H1 (cell line): ENCODE measurements around the gene PARS2. TPM values are rescaled to one million over a fixed set of nuclear protein-coding genes. Genes with fewer than 3 reads are reported as not detected.

Experiments used
- CTCF ChIA-PET: fragments of 300-600 bp; sonication (Branson Sonifier 250); formaldehyde crosslinking; loops from one replicate; lab custom pipeline; 2021; ENCODE audit not compliant: partially characterized antibody; lab: Charles Lee
- POLR2A ChIA-PET: fragments of 300-600 bp; sonication (Branson Sonifier 250); formaldehyde crosslinking; loops from one replicate; lab custom pipeline; 2021; ENCODE audit warnings: inconsistent platforms; ENCODE audit not compliant: partially characterized antibody; lab: Charles Lee
- DNase-seq, 2 experiments: peaks; one replicate each; pipeline versions ENCODE4 v3.0.0 to v3.0.0-alpha.2; 2010 to 2022; ENCODE audit warnings: low spot score in 2 of 2, low read depth in 1 of 2, mixed read lengths in 1 of 2
- FAIRE-seq: peaks from 2 replicates; lab custom pipeline; 2011; peaks lifted over from hg19 to GRCh38; lab: Jason Lieb, UNC
- H2AFZ ChIP-seq: 2 replicates; pipeline ENCODE4 v1.8.1; 2012; ENCODE audit warnings: low read length, inconsistent platforms
- H2AK5ac ChIP-seq: 2 replicates; pipeline ENCODE4 v1.6.1; 2013; ENCODE audit warnings: low read depth, low read length
- H2BK120ac ChIP-seq: replicated peaks from 2 replicates; pipeline ENCODE3; 2013; ENCODE audit warnings: low read depth, low read length, inconsistent platforms
- H2BK12ac ChIP-seq: 2 replicates; pipeline ENCODE4 v1.6.1; 2013; ENCODE audit warnings: low read depth, low read length
- H2BK15ac ChIP-seq: 2 replicates; pipeline ENCODE4 v1.6.1; 2013; ENCODE audit warnings: low read length
- H2BK20ac ChIP-seq: 2 replicates; pipeline ENCODE4 v1.6.1; 2013; ENCODE audit warnings: low read length
- H2BK5ac ChIP-seq: 2 replicates; pipeline ENCODE4 v1.6.1; 2013; ENCODE audit warnings: low read depth, low read length
- H3K14ac ChIP-seq: 2 replicates; pipeline ENCODE4 v1.6.1; 2013; ENCODE audit warnings: inconsistent platforms; ENCODE audit not compliant: insufficient read length
- H3K18ac ChIP-seq: 2 replicates; pipeline ENCODE4 v1.6.1; 2013; ENCODE audit warnings: low read length; ENCODE audit errors: extremely low read depth
- H3K23ac ChIP-seq: 2 replicates; pipeline ENCODE4 v1.6.1; 2013; ENCODE audit warnings: inconsistent platforms; ENCODE audit not compliant: insufficient read length
- H3K23me2 ChIP-seq: 2 replicates; pipeline ENCODE4 v1.6.1; 2013; ENCODE audit warnings: low read depth, low read length
- H3K27ac ChIP-seq: 2 replicates; pipeline ENCODE4 v1.6.1; 2011; ENCODE audit warnings: low read depth, low read length, inconsistent platforms
- H3K27me3 ChIP-seq, 4 experiments: replicated peaks in 1 of 4; 1 replicate in 1 of 4; 2 replicates in 3 of 4; pipeline versions ENCODE4 v1.6.1 to v1.8.1; 2011 to 2013; ENCODE audit warnings: low read length in 3 of 4, mild to moderate bottlenecking in 3 of 4, inconsistent platforms in 2 of 4, mixed read lengths in 2 of 4, moderate library complexity in 1 of 4; ENCODE audit not compliant: control insufficient read depth in 3 of 4, insufficient read depth in 3 of 4; ENCODE audit errors: extremely low read depth in 1 of 4
- H3K36me3 ChIP-seq, 4 experiments: 2 replicates each; pipeline versions ENCODE4 v1.6.1 to v1.8.1; 2011 to 2013; ENCODE audit warnings: mild to moderate bottlenecking in 4 of 4, low read length in 3 of 4, moderate library complexity in 2 of 4, control low read depth in 1 of 4, inconsistent platforms in 1 of 4; ENCODE audit not compliant: insufficient read depth in 4 of 4, control insufficient read depth in 2 of 4
- H3K4ac ChIP-seq: replicated peaks from 2 replicates; pipeline ENCODE3; 2013; ENCODE audit warnings: low read length, low read depth, mixed read lengths, inconsistent platforms; ENCODE audit not compliant: insufficient read length
- H3K4me1 ChIP-seq, 4 experiments: replicated peaks in 1 of 4; 1 replicate in 1 of 4; 2 replicates in 3 of 4; pipeline versions ENCODE4 v1.6.1 to v1.8.1; 2011 to 2013; ENCODE audit warnings: low read length in 3 of 4, inconsistent platforms in 2 of 4, mixed read lengths in 1 of 4; ENCODE audit not compliant: insufficient read depth in 4 of 4, control insufficient read depth in 3 of 4
- H3K4me2 ChIP-seq, 2 experiments: 2 replicates each; pipeline versions ENCODE4 v1.6.1 to v1.8.1; 2011 to 2013; ENCODE audit warnings: low read depth in 2 of 2, low read length in 2 of 2, control low read depth in 1 of 2, inconsistent platforms in 1 of 2, mild to moderate bottlenecking in 1 of 2; ENCODE audit not compliant: insufficient read depth in 1 of 2
- H3K4me3 ChIP-seq, 4 experiments: fragments of 200-600, 300-600 bp in 1 of 4; sonication (generic), shearing (Covaris generic), sonication (Bioruptor Twin) in 1 of 4; 2 replicates each; pipeline versions ENCODE4 v1.5.1 to v1.8.1; 2011 to 2016; ENCODE audit warnings: low read length in 4 of 4, low read depth in 3 of 4, control low read depth in 2 of 4, inconsistent platforms in 2 of 4, mild to moderate bottlenecking in 2 of 4, mixed read lengths in 1 of 4, moderate library complexity in 1 of 4; ENCODE audit not compliant: insufficient read depth in 2 of 4; ENCODE audit errors: extremely low read depth in 1 of 4
- H3K56ac ChIP-seq: replicated peaks from 2 replicates; pipeline ENCODE3; 2013; ENCODE audit warnings: low read depth, mild to moderate bottlenecking, mixed read lengths, low read length, inconsistent platforms; ENCODE audit not compliant: insufficient read length
- H3K79me1 ChIP-seq: 2 replicates; pipeline ENCODE4 v1.6.1; 2013; ENCODE audit warnings: low read depth, low read length, control low read depth
- H3K79me2 ChIP-seq, 2 experiments: 2 replicates each; pipeline versions ENCODE4 v1.6.1 to v1.8.1; 2012 to 2013; ENCODE audit warnings: low read length in 2 of 2, mild to moderate bottlenecking in 2 of 2, inconsistent platforms in 1 of 2; ENCODE audit not compliant: insufficient read depth in 2 of 2, control insufficient read depth in 1 of 2
- H3K9ac ChIP-seq, 4 experiments: replicated peaks in 1 of 4; 1 replicate in 1 of 4; 2 replicates in 3 of 4; pipeline versions ENCODE4 v1.6.1 to v1.8.1; 2011 to 2013; ENCODE audit warnings: low read depth in 3 of 4, low read length in 3 of 4, control low read depth in 2 of 4, mild to moderate bottlenecking in 2 of 4, moderate library complexity in 2 of 4, inconsistent platforms in 1 of 4; ENCODE audit errors: extremely low read depth in 1 of 4
- H3K9me3 ChIP-seq, 2 experiments: 2 replicates each; pipeline versions ENCODE4 v1.6.1 to v1.8.1; 2012 to 2013; ENCODE audit warnings: mild to moderate bottlenecking in 2 of 2, moderate library complexity in 2 of 2, control low read depth in 1 of 2, inconsistent platforms in 1 of 2, low read depth in 1 of 2, low read length in 1 of 2, mixed read lengths in 1 of 2; ENCODE audit not compliant: insufficient read depth in 2 of 2
- H4K20me1 ChIP-seq, 2 experiments: replicated peaks in 1 of 2; 2 replicates each; pipeline versions ENCODE3 to v1.8.1; 2011 to 2013; ENCODE audit warnings: inconsistent platforms in 2 of 2, low read length in 2 of 2, mild to moderate bottlenecking in 1 of 2; ENCODE audit not compliant: insufficient read depth in 2 of 2, control insufficient read depth in 1 of 2
- H4K5ac ChIP-seq: 2 replicates; pipeline ENCODE4 v1.6.1; 2013; ENCODE audit warnings: low read length, low read depth, mixed read lengths, inconsistent platforms; ENCODE audit not compliant: insufficient read length
- H4K8ac ChIP-seq: 2 replicates; pipeline ENCODE4 v1.8.0; 2013; ENCODE audit warnings: mild to moderate bottlenecking, moderate library complexity, low read length, inconsistent platforms; ENCODE audit not compliant: insufficient read depth; ENCODE audit errors: extremely low read depth
- H4K91ac ChIP-seq: replicated peaks from 2 replicates; pipeline ENCODE3; 2013; ENCODE audit warnings: low read length, mixed read lengths, inconsistent platforms; ENCODE audit not compliant: insufficient read length
- CREB1 ChIP-seq: IDR thresholded peaks from 2 replicates; pipeline ENCODE4 v1.6.1; 2012; ENCODE audit warnings: inconsistent platforms
- EZH2 ChIP-seq: fragments of 200-600 bp; sonication (generic); IDR thresholded peaks from 2 replicates; pipeline ENCODE4 v1.7.1; 2012; ENCODE audit warnings: low read depth, mild to moderate bottlenecking, moderate library complexity, low read length, inconsistent platforms; ENCODE audit not compliant: severe bottlenecking
- GABPA ChIP-seq: IDR thresholded peaks from 2 replicates; pipeline ENCODE4 v1.6.1; 2011; ENCODE audit warnings: mild to moderate bottlenecking, low read length, moderate library complexity, borderline replicate concordance; ENCODE audit not compliant: insufficient read depth
- HDAC6 ChIP-seq: IDR thresholded peaks from one replicate; pipeline ENCODE4 v1.7.1; 2012; ENCODE audit warnings: low read depth, mild to moderate bottlenecking, inconsistent platforms, low read length, moderate library complexity
- KDM1A ChIP-seq: fragments of 200-600, 300-600 bp; sonication (generic); IDR thresholded peaks from 2 replicates; pipeline ENCODE4 v1.7.1; 2016; ENCODE audit warnings: mild to moderate bottlenecking, low read length, borderline replicate concordance
- PHF8 ChIP-seq: fragments of 200-600 bp; sonication (generic); conservative IDR thresholded peaks from 2 replicates; pipeline ENCODE4 v1.7.1; 2012; ENCODE audit warnings: low read depth, mild to moderate bottlenecking, inconsistent platforms, low read length, moderate library complexity
- RXRA ChIP-seq: IDR thresholded peaks from 2 replicates; pipeline ENCODE4 v1.6.1; 2011; ENCODE audit warnings: low read depth, mild to moderate bottlenecking, low read length, moderate library complexity; ENCODE audit not compliant: insufficient read depth
- TEAD4 ChIP-seq: IDR thresholded peaks from 2 replicates; pipeline ENCODE4 v1.6.1; 2012; ENCODE audit warnings: low read depth, low read length, inconsistent platforms, mixed read lengths
- WGBS, 2 experiments: shearing (Covaris generic) in 1 of 2; methylation state at CpG; one replicate each; pipeline versions ENCODE4 v1.1.6 to v1.1.7; 2013 to 2015; ENCODE audit warnings: low lambda C conversion rate in 2 of 2, mixed read lengths in 2 of 2, inconsistent platforms in 1 of 2, low coverage in 1 of 2, missing lambda C conversion rate in 1 of 2; ENCODE audit not compliant: insufficient replicate concordance in 2 of 2, insufficient coverage in 1 of 2, insufficient read length in 1 of 2; ENCODE audit errors: extremely low coverage in 1 of 2, missing lambda C conversion rate in 1 of 2; 5-methylcytosine and 5-hydroxymethylcytosine counted together
- polyA plus RNA-seq, 7 experiments: library from polyadenylated mRNA; depleted of rRNA in 3 of 7; stranded (reverse) in 5 of 7; unstranded in 2 of 7; fragments of >200 nt in 5 of 7; fragments of 200-250 nt in 2 of 7; gene quantifications; 1 replicate in 5 of 7; 2 replicates in 1 of 7; 4 replicates in 1 of 7; pipeline versions ENCODE4 v1.2.1 to v1.2.3, GENCODE V29; 2011 to 2013; ENCODE audit warnings: missing spikeins in 2 of 7, mixed read lengths in 2 of 7
- total RNA-seq: library from RNA; stranded (reverse); fragmentation: NEBNext Ultra II Directional; extraction: Animal tissue kit (Norgen Biotek cat#: 25700); gene quantifications from 2 replicates; pipeline ENCODE4 v1.2.1, GENCODE V29; 2021
- TF ChIP-seq, protein P1 (sequence below): IDR thresholded peaks from 2 replicates; pipeline ENCODE4 v1.6.1; 2011; ENCODE audit warnings: low read length, improper control_type of control experiment

PARS2 gene
- total and polyA plus RNA-seq, 2 of the 8 experiments (the other 6 are each of a cell fraction or from before 2014, with no cell fraction given): 8.9 to 10.0 TPM

DNA sequence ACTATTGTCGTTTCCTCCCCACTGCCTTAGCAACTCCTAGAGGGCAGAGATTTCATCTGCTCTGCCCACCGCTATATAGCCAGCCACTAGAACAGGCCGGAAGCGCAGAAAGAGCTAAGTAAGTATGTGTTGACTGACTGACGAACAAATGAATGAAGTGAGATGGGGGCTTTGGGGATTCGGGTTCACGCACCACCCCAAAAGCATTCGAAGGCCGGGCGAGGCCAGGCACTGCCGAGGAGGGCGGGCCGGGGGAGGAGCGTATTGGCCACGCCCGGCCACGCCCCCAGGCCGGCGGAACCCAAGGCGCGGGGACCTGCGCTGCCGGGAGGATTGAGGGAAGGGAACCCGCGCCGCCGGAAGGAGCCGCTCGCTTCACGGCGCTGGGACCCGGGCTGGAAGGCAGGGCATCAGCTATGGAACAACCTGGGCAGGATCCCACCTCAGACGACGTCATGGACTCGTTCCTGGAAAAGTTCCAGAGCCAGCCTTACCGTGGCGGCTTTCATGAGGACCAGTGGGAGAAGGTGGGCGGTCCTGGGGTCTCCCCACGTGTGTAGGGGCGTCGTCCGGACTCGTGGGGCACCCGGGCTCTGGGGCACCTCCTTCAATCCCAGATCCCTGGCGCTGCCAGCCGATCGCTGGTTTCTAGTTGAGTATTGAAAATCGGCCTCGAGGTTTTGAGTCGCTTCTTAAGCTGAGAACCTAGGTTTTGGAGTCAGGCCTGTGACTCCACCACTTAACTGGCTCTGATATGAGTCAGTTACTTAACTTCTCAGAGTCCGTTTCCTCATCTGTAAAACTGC, 48.6 kb downstream of the PARS2 start, which contains the start of gene TTC4:
TTC4 (plus strand) TSS at position 369 of the 806 bp plus-strand sequence; CDS start at position 417, 48 bp downstream.
- Histone ChIP-seq H3K4ac (no peak within 1 kb of the TSS), H3K27ac (peak within 1 kb of the TSS; percentile 72), H3K4me2 (peak within 1 kb of the TSS; percentile 60 to 82), H3K27me3 (peaks cover 0 to 3% (median 0%) of the 10 kb centered on the region in 4 experiments; a peak in 3 of 7 replicates), H3K4me3 (peak within 1 kb of the TSS; percentile 58 to 95 (median 94)), H4K91ac (peak within 1 kb of the TSS; percentile 25), H3K14ac (no peak within 1 kb of the TSS), H2BK15ac (no peak within 1 kb of the TSS), H4K5ac (peak within 1 kb of the TSS; percentile 73), H3K4me1 (no peaks in the 10 kb centered on the region; a peak in 1 of 7 replicates), H3K23me2 (peaks cover 5% of the 10 kb centered on the region), H2AFZ (peak within 1 kb of the TSS; percentile 88), H4K20me1 (no peaks in the 10 kb centered on the region), H3K36me3 (peaks cover 0 to 11% (median 4%) of the 10 kb centered on the region in 4 experiments; a peak in 3 of 8 replicates), H3K9ac (peak within 1 kb of the TSS; percentile 75 to 81 (median 78)), H2AK5ac (no peak within 1 kb of the TSS), H2BK20ac (no peak within 1 kb of the TSS), H2BK120ac (no peak within 1 kb of the TSS), H3K9me3 (no peaks in the 10 kb centered on the region), H2BK5ac (peak within 1 kb of the TSS; percentile 46), H3K18ac (no peak within 1 kb of the TSS), H3K23ac (no peak within 1 kb of the TSS), H3K79me2 (peaks cover 0 to 12% of the 10 kb centered on the region in 2 experiments; a peak in 2 of 4 replicates), H3K56ac (no peak within 1 kb of the TSS), H2BK12ac (no peak within 1 kb of the TSS; the same call in 1 of the 2 replicates), H3K79me1 (no peaks in the 10 kb centered on the region), H4K8ac (peak within 1 kb of the TSS; percentile 97)
- no peak for FAIRE-seq
- 5% methylated on average over 43 of the region's 51 CpGs; no CpG with 5 or more reads in 1 of the 2 experiments for WGBS, 2 experiments
- DNase-seq: peak; percentile 46 to 92
- CTCF ChIA-PET: interaction anchor here (0.7 to 3.3 kb wide), 11 partner anchors 9 to 85 kb away, joined by 3 to 22 read pairs (median 3); partner anchors contain the start of gene TTC22
- POLR2A ChIA-PET: interaction anchor here (0.9 to 2.1 kb wide), 9 partner anchors 10 to 77 kb away, joined by 3 to 9 read pairs (median 4); no protein-coding TSS in a partner anchor
- TF ChIP-seq EZH2: no peak
- no peak for TF ChIP-seq KDM1A
- 0 out of 2 replicates have a peak, but pooled peaks have one; percentile 31 for TF ChIP-seq TEAD4
- peak; percentile 97 for TF ChIP-seq GABPA
- TF ChIP-seq, protein P1, sequence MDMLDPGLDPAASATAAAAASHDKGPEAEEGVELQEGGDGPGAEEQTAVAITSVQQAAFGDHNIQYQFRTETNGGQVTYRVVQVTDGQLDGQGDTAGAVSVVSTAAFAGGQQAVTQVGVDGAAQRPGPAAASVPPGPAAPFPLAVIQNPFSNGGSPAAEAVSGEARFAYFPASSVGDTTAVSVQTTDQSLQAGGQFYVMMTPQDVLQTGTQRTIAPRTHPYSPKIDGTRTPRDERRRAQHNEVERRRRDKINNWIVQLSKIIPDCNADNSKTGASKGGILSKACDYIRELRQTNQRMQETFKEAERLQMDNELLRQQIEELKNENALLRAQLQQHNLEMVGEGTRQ: no peak
- no peak for TF ChIP-seq RXRA
- peak; percentile 97 for TF ChIP-seq PHF8
- TF ChIP-seq CREB1: peak; percentile 70
- TF ChIP-seq HDAC6: no peak
